Central memory CD8-positive, alpha-beta T cell (primary cell): ENCODE results near the gene PPP2R2C.

Experiments
- ATAC-seq: fragments of 150-1000 bp; cut with Tn5 transposase; replicated peaks from 2 replicates; pipeline ENCODE4 v1.10.0; 2022; ENCODE audit warnings: mild to moderate bottlenecking, moderate FRiP score, moderate number of reproducible peaks; ENCODE audit not compliant: poor library complexity, severe bottlenecking; ENCODE audit errors: extremely low read depth
- DNase-seq, 2 donors: peaks; one replicate each; pipeline ENCODE4 v3.0.0; 2021; ENCODE audit warnings: low spot score in 2 of 2
- H3K27ac Mint-ChIP-seq: one replicate; pipeline ENCODE4 v1.8.0; 2022; ENCODE audit warnings: low read depth, mild to moderate bottlenecking, moderate library complexity, mixed read lengths
- H3K27me3 Mint-ChIP-seq: one replicate; pipeline ENCODE4 v1.8.0; 2022; ENCODE audit warnings: mixed read lengths
- H3K36me3 Mint-ChIP-seq: one replicate; pipeline ENCODE4 v1.8.0; 2022; ENCODE audit warnings: mild to moderate bottlenecking, moderate library complexity, mixed read lengths; ENCODE audit not compliant: insufficient read depth
- H3K4me1 Mint-ChIP-seq: one replicate; pipeline ENCODE4 v1.8.0; 2022; ENCODE audit warnings: mixed read lengths
- H3K4me3 Mint-ChIP-seq: one replicate; pipeline ENCODE4 v1.8.0; 2022; ENCODE audit warnings: mild to moderate bottlenecking, moderate library complexity, mixed read lengths
- H3K9me3 Mint-ChIP-seq: one replicate; pipeline ENCODE4 v1.8.0; 2022; ENCODE audit warnings: mixed read lengths

Gene PPP2R2C

GRCh38 chr4:6357476-6357875, 114.9 kb downstream of the PPP2R2C start:
- DNase-seq (no peak), ATAC-seq (no peak)
- H3K36me3 Mint-ChIP-seq: peaks cover 4% of the 10 kb centered on the region
- no peak overlapping the region for H3K27ac Mint-ChIP-seq
- peaks cover 60% of the 10 kb centered on the region for H3K27me3 Mint-ChIP-seq
- no peaks in the 10 kb centered on the region for H3K9me3 Mint-ChIP-seq
- no peak overlapping the region for H3K4me3 Mint-ChIP-seq
- H3K4me1 Mint-ChIP-seq: no peaks in the 10 kb centered on the region

DNA sequence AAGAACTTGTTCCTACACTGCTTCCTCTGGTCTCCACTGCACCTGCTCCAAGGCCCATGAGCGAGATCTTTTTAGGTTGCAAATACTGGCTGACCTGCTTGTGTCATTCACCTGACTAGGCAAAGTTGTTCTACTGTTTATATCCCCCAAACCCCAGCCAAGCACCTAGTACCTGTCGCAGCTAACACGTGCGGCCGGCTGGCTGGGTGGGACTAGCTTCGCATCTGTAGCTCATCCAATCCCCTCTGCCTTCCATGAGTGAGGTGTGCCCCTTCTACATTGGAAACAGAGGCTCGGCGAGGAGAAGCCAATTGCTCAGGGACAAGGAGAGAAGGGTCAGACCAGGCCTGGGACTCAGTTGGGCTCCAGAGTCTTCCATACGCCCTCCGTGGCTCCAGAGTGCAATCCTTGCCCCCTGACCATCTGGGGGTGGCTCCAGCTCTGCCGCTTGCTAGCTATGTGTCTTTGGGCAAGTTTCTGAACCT, 116.3 kb downstream of the PPP2R2C start:
- Mint-ChIP-seq H3K9me3 (no peaks in the 10 kb centered on the region), H3K36me3 (peaks cover 3% of the 10 kb centered on the region), H3K4me3 (no peak overlapping the region), H3K4me1 (no peaks in the 10 kb centered on the region), H3K27me3 (peaks cover 58% of the 10 kb centered on the region), H3K27ac (no peak overlapping the region)
- ATAC-seq: no peak
- no peak for DNase-seq

DNA sequence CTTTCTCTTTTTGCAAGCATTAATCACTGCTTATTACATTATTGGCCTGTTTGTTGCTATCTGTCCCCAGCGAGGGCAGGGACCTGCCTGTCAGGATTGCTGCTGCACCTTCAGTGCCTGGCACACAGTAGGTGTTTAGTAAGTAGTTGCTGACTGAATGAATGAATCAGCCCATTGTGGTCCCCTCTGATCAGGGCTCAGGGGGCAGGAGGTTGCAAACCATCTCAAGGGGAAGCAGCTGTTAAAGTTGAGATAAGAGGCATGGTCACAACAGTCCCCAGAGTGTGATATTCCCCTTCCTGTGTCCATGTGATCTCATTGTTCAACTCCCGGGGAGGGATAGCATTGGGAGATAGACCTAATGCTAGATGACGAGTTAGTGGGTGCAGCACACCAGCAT, 117.4 kb downstream of the PPP2R2C start:
- Mint-ChIP-seq H3K4me1 (no peaks in the 10 kb centered on the region), H3K27ac (no peak overlapping the region), H3K27me3 (peaks cover 59% of the 10 kb centered on the region), H3K9me3 (no peaks in the 10 kb centered on the region), H3K36me3 (peaks cover 3% of the 10 kb centered on the region), H3K4me3 (no peak overlapping the region)
- no peak for DNase-seq
- no peak for ATAC-seq

DNA sequence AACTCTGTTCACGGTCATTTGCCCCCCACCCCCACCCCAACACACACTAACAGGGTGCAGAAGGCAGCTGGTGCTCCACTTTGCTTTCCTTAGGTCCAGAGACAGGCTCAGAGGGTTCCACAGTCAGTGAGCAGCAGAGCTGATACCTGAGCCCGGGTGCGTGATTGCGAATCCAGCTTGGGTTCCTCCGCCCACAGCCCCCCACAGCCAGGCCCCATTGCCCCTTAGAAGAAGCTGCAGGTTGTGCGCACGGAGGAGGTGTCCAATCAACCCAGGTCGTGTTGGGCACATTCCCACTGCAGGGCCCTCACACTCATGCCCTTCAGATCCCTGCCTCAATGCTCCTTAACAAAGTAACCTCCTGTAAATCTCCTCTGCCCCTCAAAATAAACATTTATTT, 117.8 kb downstream of the PPP2R2C start:
- Mint-ChIP-seq H3K4me3 (no peak overlapping the region), H3K36me3 (peaks cover 3% of the 10 kb centered on the region), H3K27ac (no peak overlapping the region), H3K4me1 (no peaks in the 10 kb centered on the region), H3K9me3 (no peaks in the 10 kb centered on the region), H3K27me3 (peaks cover 63% of the 10 kb centered on the region)
- DNase-seq: no peak
- ATAC-seq: no peak

DNA sequence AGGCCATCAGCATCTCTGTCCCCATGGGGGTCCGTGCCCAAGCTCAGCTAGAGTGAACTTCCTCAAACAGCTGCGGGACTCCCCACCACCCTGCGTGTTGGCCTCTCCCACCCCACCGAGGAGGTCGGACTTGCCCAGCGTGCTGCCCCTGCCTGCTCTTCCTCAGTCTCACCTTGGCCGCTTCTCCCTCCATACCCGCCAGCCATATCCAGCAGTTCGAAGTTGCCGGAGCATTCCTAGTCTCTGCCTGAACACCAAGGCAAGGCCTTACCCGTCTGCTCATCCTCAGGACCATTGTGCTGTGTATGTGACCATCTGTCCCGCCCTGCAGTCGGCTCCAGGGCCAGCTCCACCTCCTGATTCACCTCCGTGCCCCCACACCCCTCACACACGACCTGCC, 118.3 kb downstream of the PPP2R2C start:
- no peak overlapping the region for H3K27ac Mint-ChIP-seq
- peaks cover 68% of the 10 kb centered on the region for H3K27me3 Mint-ChIP-seq
- H3K4me3 Mint-ChIP-seq: no peak overlapping the region
- peaks cover 3% of the 10 kb centered on the region for H3K36me3 Mint-ChIP-seq
- ATAC-seq (no peak), DNase-seq (no peak)
- H3K4me1 Mint-ChIP-seq: no peaks in the 10 kb centered on the region
- H3K9me3 Mint-ChIP-seq: no peaks in the 10 kb centered on the region

GRCh38 chr4:6352031-6352692, 120.3 kb downstream of the PPP2R2C start:
- H3K4me1 Mint-ChIP-seq: no peaks in the 10 kb centered on the region
- H3K36me3 Mint-ChIP-seq: peaks cover 3% of the 10 kb centered on the region
- DNase-seq: no peak
- no peak overlapping the region for H3K27ac Mint-ChIP-seq
- H3K4me3 Mint-ChIP-seq: no peak overlapping the region
- no peaks in the 10 kb centered on the region for H3K9me3 Mint-ChIP-seq
- H3K27me3 Mint-ChIP-seq: peaks cover 69% of the 10 kb centered on the region
- ATAC-seq: no peak

- no peaks in the 10 kb centered on the region for H3K4me1 Mint-ChIP-seq
- no peak overlapping the region for H3K27ac Mint-ChIP-seq
- no peak for ATAC-seq
- H3K4me3 Mint-ChIP-seq: no peak overlapping the region
- H3K27me3 Mint-ChIP-seq: peaks cover 71% of the 10 kb centered on the region
- H3K9me3 Mint-ChIP-seq: no peaks in the 10 kb centered on the region
- peaks cover 3% of the 10 kb centered on the region for H3K36me3 Mint-ChIP-seq
- DNase-seq: no peak
Observed at GRCh38 chr4:6351246-6352000, 121.0 kb downstream of the PPP2R2C start.

DNA sequence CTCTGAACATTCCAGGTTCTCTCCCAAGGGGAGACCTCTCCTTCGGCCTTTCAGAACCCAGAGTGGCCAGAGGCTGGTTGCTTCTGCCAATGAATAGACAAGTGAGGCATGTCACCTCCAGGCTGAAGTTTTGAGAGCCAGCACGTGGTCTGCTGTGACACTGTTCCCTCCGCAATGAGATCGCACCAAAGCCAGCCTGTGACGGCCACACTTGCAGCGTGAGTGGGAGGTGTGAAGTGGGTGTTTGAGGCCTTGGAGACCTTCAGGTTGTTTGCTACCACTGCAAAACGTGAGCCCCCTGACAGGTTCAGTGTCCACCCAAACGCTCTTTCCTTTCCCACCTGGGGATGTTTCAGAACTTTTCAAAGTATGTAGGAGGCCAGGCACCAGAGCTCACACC, 121.8 kb downstream of the PPP2R2C start:
- ATAC-seq (no peak), DNase-seq (no peak)
- H3K27ac Mint-ChIP-seq: no peak overlapping the region
- peaks cover 78% of the 10 kb centered on the region for H3K27me3 Mint-ChIP-seq
- no peak overlapping the region for H3K4me3 Mint-ChIP-seq
- no peaks in the 10 kb centered on the region for H3K4me1 Mint-ChIP-seq
- H3K9me3 Mint-ChIP-seq: no peaks in the 10 kb centered on the region
- peaks cover 3% of the 10 kb centered on the region for H3K36me3 Mint-ChIP-seq

- ATAC-seq (no peak), DNase-seq (no peak)
- Mint-ChIP-seq H3K4me3 (no peak overlapping the region), H3K27me3 (peaks cover 81% of the 10 kb centered on the region), H3K4me1 (no peaks in the 10 kb centered on the region), H3K27ac (no peak overlapping the region), H3K36me3 (peaks cover 3% of the 10 kb centered on the region), H3K9me3 (no peaks in the 10 kb centered on the region)
Observed at GRCh38 chr4:6349896-6350603, 122.4 kb downstream of the PPP2R2C start.

GRCh38 chr4:6348408-6348807, 124.0 kb downstream of the PPP2R2C start:
- Mint-ChIP-seq H3K4me1 (no peaks in the 10 kb centered on the region), H3K9me3 (no peaks in the 10 kb centered on the region), H3K27me3 (peaks cover 68% of the 10 kb centered on the region), H3K27ac (no peak overlapping the region), H3K4me3 (no peak overlapping the region), H3K36me3 (no peaks in the 10 kb centered on the region)
- DNase-seq (no peak), ATAC-seq (no peak)

GRCh38 chr4:6347511-6348045, 124.8 kb downstream of the PPP2R2C start:
- no peaks in the 10 kb centered on the region for H3K4me1 Mint-ChIP-seq
- ATAC-seq (no peak), DNase-seq (no peak)
- H3K27me3 Mint-ChIP-seq: peaks cover 62% of the 10 kb centered on the region
- no peaks in the 10 kb centered on the region for H3K9me3 Mint-ChIP-seq
- no peak overlapping the region for H3K27ac Mint-ChIP-seq
- no peaks in the 10 kb centered on the region for H3K36me3 Mint-ChIP-seq
- H3K4me3 Mint-ChIP-seq: no peak overlapping the region

- Mint-ChIP-seq H3K27me3 (peaks cover 52% of the 10 kb centered on the region), H3K4me1 (no peaks in the 10 kb centered on the region), H3K4me3 (no peak overlapping the region), H3K36me3 (no peaks in the 10 kb centered on the region), H3K27ac (no peak overlapping the region), H3K9me3 (no peaks in the 10 kb centered on the region)
- DNase-seq (no peak), ATAC-seq (no peak)
Observed at GRCh38 chr4:6346373-6347110, 125.9 kb downstream of the PPP2R2C start.
